HG03439 (cell line): Measurements from ENCODE around the gene PKNOX2.

Experiments used
- ATAC-seq: cut with Tn5 transposase; IDR thresholded peaks from one replicate; pipeline ENCODE4 v1.9.1; 2021; ENCODE audit warnings: mild to moderate bottlenecking, moderate library complexity; ENCODE audit not compliant: unreplicated experiment

Gene PKNOX2

GRCh38 chr11:125399945-125400344 is 235.4 kb downstream of the PKNOX2 start:
- ATAC-seq, result no peak

- ATAC-seq, result no peak
Measured at GRCh38 chr11:125401235-125401634, 236.7 kb downstream of the PKNOX2 start.

GRCh38 chr11:125401746-125402145 is 237.2 kb downstream of the PKNOX2 start:
- ATAC-seq, result no peak

GRCh38 chr11:125402435-125402834 is 237.9 kb downstream of the PKNOX2 start:
- ATAC-seq, result no peak

GRCh38 chr11:125404157-125404810 is 239.7 kb downstream of the PKNOX2 start:
- ATAC-seq, result no peak

GRCh38 chr11:125404811-125405790 is 240.6 kb downstream of the PKNOX2 start:
- peak; percentile 77 for ATAC-seq

GRCh38 chr11:125407046-125407445 is 242.5 kb downstream of the PKNOX2 start:
- ATAC-seq, result no peak

- no peak for ATAC-seq
Measured at GRCh38 chr11:125408311-125408711, 243.8 kb downstream of the PKNOX2 start.

- no peak for ATAC-seq
Measured at GRCh38 chr11:125410091-125410490, 245.5 kb downstream of the PKNOX2 start.

- ATAC-seq, result no peak
Measured at GRCh38 chr11:125412177-125412496, 247.6 kb downstream of the PKNOX2 start.

- ATAC-seq, result no peak
Measured at GRCh38 chr11:125412509-125412908, 248.0 kb downstream of the PKNOX2 start.

GRCh38 chr11:125413226-125413625 is 248.7 kb downstream of the PKNOX2 start:
- no peak for ATAC-seq

GRCh38 chr11:125414121-125414520 is 249.6 kb downstream of the PKNOX2 start:
- no peak for ATAC-seq

- no peak for ATAC-seq
Measured at GRCh38 chr11:125416981-125417935, 252.7 kb downstream of the PKNOX2 start.

GRCh38 chr11:125418396-125418795 is 253.8 kb downstream of the PKNOX2 start:
- ATAC-seq, result no peak

- ATAC-seq, result no peak
Measured at GRCh38 chr11:125422681-125423080, 258.1 kb downstream of the PKNOX2 start.

GRCh38 chr11:125423247-125423849 is 258.8 kb downstream of the PKNOX2 start:
- ATAC-seq, result no peak

GRCh38 chr11:125425601-125426000 is 261.1 kb downstream of the PKNOX2 start:
- no peak for ATAC-seq

GRCh38 chr11:125426818-125427528 is 262.4 kb downstream of the PKNOX2 start:
- no peak for ATAC-seq
